Prostate gland (tissue), 2 donors: ENCODE measurements around the gene LRP4. TPM values are rescaled to one million over a fixed set of nuclear protein-coding genes. Genes with fewer than 3 reads are reported as not detected.

Experiments
- DNase-seq: peaks from one replicate; pipeline ENCODE4 v3.0.0-alpha.2; 2019; ENCODE audit warnings: low spot score
- H3K27ac ChIP-seq, 2 donors: fragments of 200-600 bp; sonication (generic); 2 replicates each; pipeline ENCODE4 v1.5.1; 2017 to 2019
- H3K27me3 ChIP-seq: fragments of 200-600 bp; sonication (generic); replicated peaks from 2 replicates; pipeline ENCODE4 v1.5.1; 2019; ENCODE audit not compliant: insufficient read depth
- H3K36me3 ChIP-seq, 2 donors: fragments of 200-600 bp; sonication (generic); 1 replicate in 1 of 2; 2 replicates in 1 of 2; pipeline versions ENCODE4 v1.5.1 to v1.8.1; 2017 to 2019
- H3K4me1 ChIP-seq: fragments of 200-600 bp; sonication (generic); replicated peaks from 2 replicates; pipeline ENCODE4 v1.5.1; 2019
- H3K4me3 ChIP-seq, 2 donors: fragments of 200-600 bp; sonication (generic); 2 replicates each; pipeline ENCODE4 v1.5.1; 2017 to 2019
- H3K9me3 ChIP-seq: fragments of 200-600 bp; sonication (generic); 2 replicates; pipeline ENCODE4 v1.5.1; 2017
- CTCF ChIP-seq, 4 experiments: fragments of 200-600 bp in 2 of 4; fragments of 450-650 bp in 2 of 4; sonication (generic) in 2 of 4; IDR thresholded peaks; 1 replicate in 3 of 4; 2 replicates in 1 of 4; pipeline ENCODE4 v1.5.1; 2016 to 2019; ENCODE audit warnings: antibody characterized with exemption in 4 of 4, mild to moderate bottlenecking in 2 of 4, moderate library complexity in 2 of 4
- POLR2A ChIP-seq: fragments of 450-650 bp; IDR thresholded peaks from one replicate; pipeline ENCODE4 v1.6.1; 2016; ENCODE audit warnings: antibody characterized with exemption, mild to moderate bottlenecking
- POLR2AphosphoS5 ChIP-seq: sonication (generic); formaldehyde crosslinking; IDR thresholded peaks from one replicate; pipeline ENCODE4 v1.6.1; 2017; ENCODE audit warnings: antibody characterized with exemption
- WGBS: methylation state at CpG from one replicate; pipeline ENCODE4 v1.1.5; 2018; 5-methylcytosine and 5-hydroxymethylcytosine counted together
- intact Hi-C: fragments of 100-400 bp; cut with DNase I; formaldehyde crosslinking; loops from one replicate; pipeline ENCODE4 v1.14.2; 2022
- total RNA-seq, 2 donors: library from RNA; depleted of rRNA; stranded (reverse); fragments of >200 nt; gene quantifications; one replicate each; pipeline ENCODE4 v1.1.0, GENCODE V29; 2016

The LRP4 gene
- total RNA-seq, 2 donors from 2014 or later, result 8.6 to 10.8 TPM

DNA sequence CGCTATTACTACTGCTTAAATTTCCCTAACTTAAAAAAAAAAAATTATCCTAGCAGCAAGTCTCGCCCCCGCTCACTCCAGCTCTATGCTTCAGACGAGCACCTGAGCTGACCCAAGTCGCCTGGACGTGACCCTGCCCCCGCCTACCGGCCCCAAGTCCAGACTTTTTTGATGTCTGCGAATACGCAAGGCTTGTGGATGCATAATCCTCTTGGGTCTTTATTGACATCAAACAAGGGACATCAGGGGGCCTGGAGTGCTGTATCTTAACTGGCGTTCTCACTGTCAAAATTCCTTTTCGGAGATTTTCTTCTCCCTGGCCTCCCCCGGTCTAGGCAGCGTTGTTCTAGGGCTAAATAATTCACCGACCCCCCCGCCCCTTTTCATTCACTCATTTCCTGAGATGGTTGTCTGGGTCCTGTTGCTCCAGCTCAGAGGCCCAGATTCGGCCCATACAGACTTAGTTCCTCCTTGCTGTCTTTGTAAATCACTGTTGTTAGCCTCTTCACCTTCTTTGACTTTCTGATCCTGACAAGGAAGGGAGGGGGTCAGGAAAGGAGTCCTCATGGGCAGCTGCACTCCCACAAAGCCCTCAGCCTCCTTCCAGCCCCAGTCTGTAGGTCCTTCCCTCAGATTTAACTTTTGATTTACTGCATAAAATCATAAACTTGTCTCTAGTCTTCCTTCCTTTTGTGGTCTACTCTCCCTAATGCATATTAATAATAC, 601 bp upstream of the LRP4 start:
- intact Hi-C loops, result no loop called here
- WGBS, result 21% methylated on average over 17 of the region's 17 CpGs
- H3K9me3 ChIP-seq, result no peaks in the 10 kb centered on the region
- H3K27ac ChIP-seq, result peak overlapping the region in 1 of 2 donors; percentile 55
- peak overlapping the region; percentile 50 to 54 for H3K4me3 ChIP-seq
- DNase-seq, result no peak
- no peaks in the 10 kb centered on the region for H3K4me1 ChIP-seq
- H3K27me3 ChIP-seq, result no peaks in the 10 kb centered on the region
- H3K36me3 ChIP-seq, result no peaks in the 10 kb centered on the region
- TF ChIP-seq CTCF (IDR thresholded peaks at IDR 0.05) (no peak), POLR2AphosphoS5 (no peak), POLR2A (no peak)

DNA sequence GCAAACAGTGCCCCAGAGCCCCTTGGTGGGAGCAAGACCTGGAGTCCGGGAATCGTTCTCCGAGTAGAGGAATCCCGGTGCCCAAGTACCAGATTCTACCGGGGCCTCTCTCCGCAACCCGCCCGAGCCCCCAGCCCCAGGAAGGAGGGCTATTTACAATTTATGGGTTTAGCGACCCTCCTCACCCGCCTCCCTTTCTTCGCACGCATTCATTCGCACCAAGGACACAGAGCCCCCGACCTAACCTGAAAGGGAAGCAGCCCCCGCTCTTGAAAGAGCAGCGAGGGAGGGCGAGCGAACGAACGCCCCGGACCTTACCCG, 628 bp downstream of the LRP4 start:
- intact Hi-C loops, result no loop called here
- H3K36me3 ChIP-seq, result no peaks in the 10 kb centered on the region
- H3K4me3 ChIP-seq, result peak overlapping the region; percentile 50 to 54
- H3K27me3 ChIP-seq, result no peaks in the 10 kb centered on the region
- no peak for DNase-seq
- 3% methylated on average over 20 of the region's 22 CpGs for WGBS
- H3K4me1 ChIP-seq, result no peaks in the 10 kb centered on the region
- no peaks in the 10 kb centered on the region for H3K9me3 ChIP-seq
- peak overlapping the region; percentile 64 to 79 for H3K27ac ChIP-seq
- TF ChIP-seq POLR2AphosphoS5, result no peak

DNA sequence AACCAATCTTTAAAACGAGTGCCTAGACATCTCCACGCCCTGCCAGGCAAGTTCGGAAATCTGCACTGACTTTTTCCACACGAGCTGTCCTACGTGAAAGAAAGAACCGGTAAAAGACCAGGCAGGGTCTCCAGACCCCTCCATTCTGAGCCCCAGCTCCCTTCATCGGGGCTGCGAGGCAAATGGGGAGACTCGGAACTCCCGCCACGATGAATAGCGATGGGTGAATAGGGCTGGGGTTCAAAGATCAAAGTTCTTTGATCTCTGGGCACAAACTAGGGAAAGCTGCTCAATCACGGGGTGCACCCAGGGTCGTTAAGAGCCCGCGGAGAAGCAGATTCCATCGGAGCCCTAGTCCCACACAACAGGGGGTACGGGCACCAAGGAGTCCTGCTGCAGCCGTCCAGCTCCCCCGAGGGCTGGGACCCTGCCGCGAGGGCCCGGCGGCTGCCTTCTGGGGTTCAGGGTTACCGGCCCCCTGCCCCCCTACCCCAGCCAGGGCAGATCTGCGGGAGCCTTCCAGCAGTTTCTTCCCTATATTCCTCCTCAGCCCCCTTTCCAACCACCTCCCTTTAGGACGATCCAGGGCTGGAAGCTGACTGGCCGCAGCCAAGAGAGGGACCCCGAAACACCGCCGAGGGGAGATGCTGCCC, 1.1 kb downstream of the LRP4 start:
- Histone ChIP-seq H3K27ac (peak overlapping the region; percentile 64 to 79), H3K9me3 (no peaks in the 10 kb centered on the region), H3K36me3 (no peaks in the 10 kb centered on the region), H3K4me3 (peak overlapping the region; percentile 50 to 54), H3K27me3 (no peaks in the 10 kb centered on the region), H3K4me1 (peaks cover 3% of the 10 kb centered on the region)
- no peak for DNase-seq
- TF ChIP-seq CTCF (IDR thresholded peaks at IDR 0.05), result no peak
- TF ChIP-seq POLR2AphosphoS5, result no peak
- no peak for TF ChIP-seq POLR2A
- intact Hi-C loops, result no loop called here
- under 1% methylated on average over 31 of the region's 31 CpGs for WGBS

DNA sequence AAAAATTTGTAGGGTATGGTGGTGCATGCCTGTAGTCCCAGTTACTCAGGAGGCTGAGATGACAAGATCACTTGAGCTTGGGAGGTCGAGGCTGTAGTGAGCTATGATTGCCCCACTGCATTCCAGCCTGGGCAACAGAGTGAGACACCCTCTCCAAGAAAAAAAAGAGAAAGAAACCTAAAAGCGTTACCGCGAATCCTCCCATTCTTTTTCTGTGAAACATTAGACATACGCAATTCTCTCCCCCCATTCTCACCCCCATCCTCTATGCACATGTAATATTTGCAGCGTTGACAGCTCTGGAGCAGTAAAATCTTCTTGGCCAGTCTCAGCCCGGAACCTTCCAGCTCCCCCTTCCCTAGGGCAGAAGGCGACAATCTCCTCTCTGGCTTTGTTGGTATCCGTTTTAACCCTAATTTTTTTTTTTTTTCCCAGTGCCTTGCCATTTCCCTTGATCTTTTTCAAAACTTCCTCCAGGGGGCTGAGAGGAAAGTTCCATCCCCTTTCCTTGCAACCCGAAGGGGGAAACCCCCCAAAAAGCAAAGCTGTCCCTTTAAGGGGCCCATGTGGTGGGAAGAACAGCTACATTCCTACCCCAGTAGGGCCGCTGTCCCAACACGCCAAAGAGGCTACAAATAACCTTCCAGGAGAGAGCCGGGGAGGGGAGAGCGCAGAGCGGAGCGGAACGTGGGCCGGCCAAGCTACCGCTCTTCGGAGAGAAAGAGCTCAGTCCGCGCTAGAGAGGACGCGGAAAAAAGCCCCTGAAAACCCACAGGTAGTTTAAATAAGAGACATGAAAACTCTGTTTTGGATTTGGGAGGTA, 1.9 kb downstream of the LRP4 start:
- no peaks in the 10 kb centered on the region for H3K9me3 ChIP-seq
- no peaks in the 10 kb centered on the region for H3K27me3 ChIP-seq
- TF ChIP-seq CTCF (IDR thresholded peaks at IDR 0.05) (peak in 1 of 4 experiments; percentile 13), POLR2A (peak; percentile 62), POLR2AphosphoS5 (peak; percentile 74)
- WGBS, result 4% methylated on average over 24 of the region's 24 CpGs
- H3K4me3 ChIP-seq, result peak overlapping the region; percentile 50 to 54
- H3K27ac ChIP-seq, result peak overlapping the region; percentile 64 to 79
- no peaks in the 10 kb centered on the region for H3K36me3 ChIP-seq
- H3K4me1 ChIP-seq, result peaks cover 5% of the 10 kb centered on the region
- intact Hi-C loops, result no loop called here
- DNase-seq, result peak; percentile 80

DNA sequence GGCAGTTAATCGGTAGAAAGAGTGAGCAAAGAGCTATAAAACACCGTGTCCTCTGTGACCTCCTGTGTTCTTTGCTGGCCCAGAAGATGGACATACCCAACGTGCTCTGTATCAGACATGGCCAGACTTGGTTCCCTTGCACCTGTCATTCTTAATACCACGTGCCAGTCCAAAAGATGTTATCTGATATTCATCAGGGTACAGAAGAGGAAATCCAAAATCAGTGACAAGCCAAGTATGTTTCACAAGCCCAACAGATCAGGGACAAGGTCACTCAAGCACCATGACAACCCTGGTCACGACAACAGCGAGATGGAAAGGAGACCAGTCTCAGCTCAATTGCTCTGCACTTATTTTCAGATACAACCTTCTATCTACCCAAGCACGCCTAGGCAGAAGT, 3.4 kb downstream of the LRP4 start:
- peak overlapping the region in 1 of 2 donors; percentile 11 for H3K27ac ChIP-seq
- H3K4me1 ChIP-seq, result peaks cover 5% of the 10 kb centered on the region

More for the DNA sequence above, 3.4 kb downstream of the LRP4 start:
- Histone ChIP-seq H3K4me3 (no peak overlapping the region), H3K36me3 (no peaks in the 10 kb centered on the region), H3K9me3 (no peaks in the 10 kb centered on the region), H3K27me3 (no peaks in the 10 kb centered on the region)
- intact Hi-C loops, result no loop called here
- WGBS, result 30% methylated on average over 7 of the region's 7 CpGs
- no peak for DNase-seq
- TF ChIP-seq POLR2A (no peak), POLR2AphosphoS5 (no peak), CTCF (IDR thresholded peaks at IDR 0.05) (no peak)
